Effector CD8-positive, alpha-beta T cell (primary cell): ENCODE data around the gene SLC35F4.

Experiments
- DNase-seq: peaks from one replicate; lab custom pipeline; 2025; lab: John Stamatoyannopoulos, UW

SLC35F4 gene

DNA sequence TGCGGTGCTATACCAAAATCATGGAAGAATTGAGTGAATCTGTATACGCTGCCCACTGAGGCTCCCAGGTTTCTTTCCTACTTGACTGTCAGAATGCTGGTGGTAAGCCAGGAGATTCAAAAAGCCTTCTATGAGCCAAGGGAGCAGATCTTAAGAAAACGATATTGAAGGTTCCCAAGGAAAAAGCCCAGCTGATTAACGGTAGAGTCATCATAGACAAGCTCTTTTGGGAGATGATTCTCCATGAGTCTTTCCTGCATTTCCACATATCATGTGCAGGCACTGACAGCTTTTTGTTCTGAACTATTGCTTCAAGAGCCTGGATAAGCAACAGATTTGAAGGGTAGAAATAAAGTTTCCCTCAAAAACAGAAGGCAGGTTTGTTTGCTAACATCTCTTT lies 17.5 kb downstream of the SLC35F4 start:
- no peak for DNase-seq

DNA sequence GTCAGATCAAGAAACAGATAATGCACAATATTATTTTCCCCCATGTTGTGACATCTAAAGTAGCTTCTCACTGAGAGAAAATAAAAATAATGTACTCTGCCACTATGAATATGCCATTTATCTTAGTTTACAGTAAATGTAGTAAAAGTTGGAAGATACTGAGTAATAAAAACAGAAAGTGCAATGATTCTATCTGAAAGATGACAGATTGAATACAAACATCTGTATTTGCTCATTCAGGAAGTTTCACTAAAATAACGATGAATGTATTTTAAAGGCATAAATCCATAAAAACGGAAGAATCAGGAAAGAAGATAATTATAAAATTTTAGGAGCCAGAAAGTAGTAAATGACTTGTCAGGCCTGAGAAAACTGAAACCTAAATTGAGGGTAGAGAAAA lies 18.2 kb downstream of the SLC35F4 start:
- DNase-seq, result no peak

DNA sequence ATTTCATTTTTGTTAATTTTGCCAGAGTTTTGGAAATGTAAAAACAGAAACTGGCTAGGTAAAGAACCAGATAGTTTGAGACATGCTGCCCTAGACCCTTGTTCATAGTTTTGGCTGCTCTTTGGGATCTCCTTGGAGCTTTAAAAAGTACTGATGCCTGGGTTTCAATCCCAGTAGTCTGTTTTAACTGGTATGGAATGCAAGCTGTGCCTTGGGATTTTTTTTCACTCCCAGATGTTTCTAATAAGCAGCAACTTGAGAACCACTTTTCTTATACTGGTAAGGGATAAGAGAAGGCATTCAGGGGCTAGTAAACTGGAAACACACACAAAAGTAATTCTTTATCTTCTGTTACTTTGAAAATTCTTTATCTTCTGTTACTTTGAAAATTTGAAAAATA lies 18.8 kb downstream of the SLC35F4 start:
- DNase-seq, result no peak

DNA sequence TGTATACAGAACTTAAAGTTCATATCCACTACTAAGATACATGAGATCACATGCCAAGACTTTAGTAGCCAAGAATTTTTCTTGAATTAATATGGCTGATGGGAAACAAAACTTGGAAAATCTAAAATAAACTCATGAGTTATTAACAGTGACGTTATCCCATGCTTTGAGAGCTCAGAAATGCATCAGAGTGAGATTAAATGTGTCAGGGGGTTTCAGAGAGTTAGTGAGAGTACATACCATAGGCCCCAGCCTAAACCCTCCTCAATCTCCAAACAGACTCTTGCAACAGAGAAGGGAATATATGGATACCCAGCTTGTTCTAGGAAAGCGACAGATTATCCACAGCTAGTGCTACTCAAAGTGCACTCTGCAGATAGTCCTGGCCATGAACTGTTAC lies 19.3 kb downstream of the SLC35F4 start:
- no peak for DNase-seq

DNA sequence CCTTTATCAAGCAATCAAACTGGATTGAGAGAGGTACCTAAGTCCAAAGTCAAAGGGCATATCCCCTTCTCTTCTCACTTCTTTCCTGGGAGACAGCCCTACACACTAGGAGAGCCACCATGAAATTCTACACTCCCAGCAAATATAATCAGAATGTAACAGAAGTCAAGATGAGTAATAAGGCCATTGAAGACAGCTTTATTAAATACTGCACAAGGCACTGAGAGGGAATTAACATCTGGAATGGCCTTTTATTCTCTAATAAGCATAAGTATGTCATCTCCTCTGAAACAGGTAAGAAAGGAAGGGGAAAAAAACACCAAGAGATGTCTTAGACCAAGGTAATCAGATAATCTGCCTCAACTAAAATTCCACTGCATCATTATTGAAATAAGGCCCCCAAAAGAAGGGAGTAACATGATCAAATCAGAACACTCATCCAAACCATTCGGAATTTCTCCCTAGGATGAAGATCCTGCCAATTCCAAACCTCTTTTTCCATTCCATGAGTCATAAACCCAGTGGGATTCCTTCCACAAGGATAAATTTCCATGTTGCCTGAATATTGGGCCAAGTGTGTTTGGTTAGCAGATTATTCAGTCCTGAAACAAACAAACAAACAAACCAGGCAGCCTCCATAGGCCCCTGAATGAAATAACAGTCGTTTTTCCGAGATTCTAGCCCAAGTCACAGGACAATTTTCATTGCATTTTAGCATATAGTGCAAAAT lies 19.9 kb downstream of the SLC35F4 start:
- no peak for DNase-seq

- no peak for DNase-seq
Measured at GRCh38 chr14:57845316-57845715, 20.6 kb downstream of the SLC35F4 start.

- no peak for DNase-seq
Measured at GRCh38 chr14:57837267-57837666, 28.6 kb downstream of the SLC35F4 start.

DNA sequence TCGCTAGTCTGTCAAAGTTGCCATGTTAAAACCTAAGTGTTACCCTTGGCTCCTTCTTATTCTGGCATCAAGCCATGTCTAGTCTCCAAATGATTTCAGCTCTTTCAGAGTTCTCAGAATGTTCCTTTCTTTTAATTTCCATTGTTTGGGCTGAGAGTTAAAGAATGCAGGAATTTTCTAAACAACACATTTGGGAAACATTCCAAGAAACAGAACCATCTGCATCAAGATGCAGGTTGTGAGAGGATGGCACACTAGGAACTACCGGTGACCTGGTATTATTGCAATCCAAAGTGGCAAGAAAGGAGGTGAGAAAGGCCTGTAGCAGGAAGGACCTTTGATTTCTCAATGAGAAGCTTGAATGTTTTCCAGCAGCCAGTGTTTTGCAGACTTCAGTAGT lies 30.1 kb downstream of the SLC35F4 start:
- no peak for DNase-seq

DNA sequence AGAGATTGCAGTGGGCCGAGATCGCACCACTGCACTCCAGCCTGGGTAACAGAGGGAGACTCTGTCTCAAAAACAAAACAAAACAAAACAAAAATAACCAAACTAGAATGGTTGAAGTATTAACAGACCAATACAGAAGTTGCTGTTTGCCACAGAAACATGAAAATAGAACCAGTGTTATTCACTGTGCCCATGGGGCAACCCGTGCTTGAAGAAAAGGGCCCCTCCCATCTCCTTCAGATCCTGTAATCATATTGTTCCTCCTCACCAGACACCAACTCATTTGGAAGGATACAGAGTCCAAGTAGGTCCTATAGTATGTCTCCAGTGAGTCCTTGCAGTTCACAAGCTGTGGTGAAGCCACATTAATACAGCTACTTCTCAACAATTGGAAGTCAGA lies 30.9 kb downstream of the SLC35F4 start:
- DNase-seq, result no peak

GRCh38 chr14:57834001-57834598 lies 31.8 kb downstream of the SLC35F4 start:
- DNase-seq, result no peak

DNA sequence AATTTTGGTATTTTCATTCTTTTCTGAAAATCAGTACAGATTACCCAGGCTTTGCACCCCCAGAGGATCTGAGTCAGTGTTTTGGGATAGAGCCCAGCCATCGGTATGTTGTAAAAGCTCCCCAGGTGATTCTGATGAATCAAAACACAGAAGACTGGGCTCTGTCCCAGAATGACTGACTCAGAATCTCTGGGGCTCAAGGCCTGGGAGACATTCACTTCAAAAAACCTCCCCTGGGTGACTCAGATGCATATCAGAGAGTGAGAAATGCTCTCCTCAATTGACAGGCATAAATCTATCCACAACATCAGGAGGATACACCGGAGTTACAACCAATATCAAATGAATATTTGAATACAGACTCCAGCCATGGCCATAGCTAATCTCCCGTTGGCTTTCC lies 32.6 kb downstream of the SLC35F4 start:
- no peak for DNase-seq

DNA sequence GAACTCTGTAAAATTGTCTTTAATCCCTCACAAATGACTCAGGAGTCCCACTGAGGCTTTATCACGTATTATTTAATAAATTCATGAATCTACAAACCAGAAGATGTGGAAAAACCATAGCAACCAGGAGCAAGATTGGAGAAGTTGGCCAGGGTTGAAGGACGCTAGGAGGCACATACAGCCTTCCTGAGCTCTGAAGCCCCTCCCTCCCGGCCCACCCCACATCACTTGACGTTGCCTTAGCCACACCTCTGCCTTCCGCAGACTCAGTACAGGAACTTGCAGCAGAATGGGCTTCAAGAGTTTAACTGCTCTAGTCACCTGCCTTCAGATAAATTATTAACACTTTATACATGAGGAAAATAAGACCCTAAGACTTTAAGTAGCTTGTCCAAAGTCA lies 33.9 kb downstream of the SLC35F4 start:
- DNase-seq, result no peak

DNA sequence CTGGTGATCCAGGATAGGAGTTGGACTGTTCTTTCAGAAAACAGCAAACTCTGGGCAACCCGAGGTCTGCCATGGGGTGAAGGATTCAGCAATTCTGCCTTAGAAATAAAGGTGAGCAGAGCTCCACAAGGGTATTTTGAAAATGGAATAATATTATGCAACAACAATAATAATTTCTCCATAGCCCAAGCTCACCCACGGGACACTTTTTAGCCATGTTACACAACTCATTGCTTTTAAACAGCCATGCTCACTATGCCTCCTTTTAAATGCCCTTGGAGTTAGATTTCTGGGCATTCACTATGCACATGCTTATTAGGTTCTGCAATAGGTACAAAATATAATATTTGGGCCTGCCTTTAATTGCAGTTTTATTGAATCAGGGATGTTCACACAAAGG lies 37.2 kb downstream of the SLC35F4 start:
- DNase-seq, result no peak

DNA sequence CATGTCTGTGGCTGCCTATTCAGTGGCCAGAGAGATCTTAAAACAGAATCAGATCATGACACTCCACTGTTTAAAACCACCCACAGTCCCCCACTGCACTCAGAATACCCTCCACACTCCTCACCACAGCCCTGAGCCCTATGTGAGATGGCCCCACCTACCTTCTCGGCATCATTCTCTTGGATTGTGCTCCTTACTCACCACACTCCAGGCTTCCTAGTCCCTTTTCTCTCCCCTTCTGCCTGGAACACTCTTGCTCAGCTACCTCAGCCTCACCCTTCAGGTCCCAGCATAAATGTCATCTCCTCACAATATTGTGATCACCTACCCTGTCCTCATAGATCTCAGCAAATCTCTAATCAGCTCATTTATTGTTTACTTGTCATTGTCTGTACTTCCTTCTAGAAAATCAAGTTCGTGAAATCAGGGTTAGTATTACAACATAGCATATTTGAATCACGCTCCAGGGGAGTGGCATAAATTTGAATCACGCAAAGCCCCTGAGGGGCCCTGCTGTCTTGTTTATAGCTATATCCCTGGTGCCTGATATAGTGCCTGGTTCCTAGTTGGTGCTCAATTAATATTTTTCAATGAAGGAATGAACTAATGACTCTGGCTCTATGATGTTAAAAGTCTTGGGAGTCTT lies 42.8 kb downstream of the SLC35F4 start:
- no peak for DNase-seq

- DNase-seq, result no peak
Measured at GRCh38 chr14:57822081-57822480, 43.8 kb downstream of the SLC35F4 start.

DNA sequence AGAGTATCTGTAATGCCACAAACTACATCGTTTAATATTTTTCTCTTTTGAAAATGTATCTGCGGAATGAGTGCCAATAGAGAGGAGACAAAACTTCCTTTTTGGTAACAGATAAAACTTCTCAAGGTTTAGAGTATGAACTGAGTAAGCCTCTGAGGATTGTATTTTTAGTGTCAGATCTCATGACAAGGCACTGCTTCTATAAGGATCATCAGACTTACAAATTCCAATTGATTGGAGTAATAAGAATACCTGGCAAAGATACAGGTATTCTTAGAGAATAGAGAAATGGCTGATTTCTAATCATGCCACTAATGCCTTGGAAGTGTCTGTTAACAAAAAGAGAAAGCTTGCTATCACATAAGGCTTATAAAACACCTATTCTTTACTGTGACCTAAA lies 45.3 kb downstream of the SLC35F4 start:
- no peak for DNase-seq

GRCh38 chr14:57818511-57818910 lies 47.4 kb downstream of the SLC35F4 start:
- DNase-seq, result no peak

DNA sequence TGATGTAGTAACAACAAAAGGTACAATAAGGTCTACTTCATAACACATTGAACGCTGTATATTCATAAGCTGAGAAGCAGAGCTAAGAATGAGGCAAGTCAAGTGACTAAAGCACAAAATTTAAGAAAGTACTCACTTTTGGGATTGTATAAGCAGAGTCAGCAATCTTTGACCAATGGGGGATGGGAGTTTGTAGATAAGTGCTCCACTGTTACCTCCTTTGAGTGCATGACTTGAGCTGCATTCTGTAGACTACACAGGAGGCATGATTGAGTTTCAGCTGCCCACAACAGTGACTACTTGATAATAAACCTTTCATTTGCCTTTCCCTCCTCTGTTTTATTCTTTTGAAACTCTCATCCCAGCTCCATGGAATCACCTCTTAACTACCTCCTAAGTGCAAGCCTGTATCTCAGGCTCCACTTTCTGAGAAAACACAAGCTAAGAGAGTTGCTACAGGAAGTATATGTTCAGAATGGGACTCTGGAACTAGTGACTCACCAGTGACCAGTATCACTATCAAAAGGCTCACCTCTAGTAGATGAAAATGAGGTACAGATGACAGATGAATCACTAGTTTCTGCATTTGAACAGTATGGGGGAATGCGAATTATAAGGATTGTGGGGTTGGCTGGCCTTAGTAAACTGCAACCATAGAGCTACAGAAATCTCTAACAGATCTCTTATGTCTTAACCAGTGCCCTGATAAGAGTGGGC lies 49.2 kb downstream of the SLC35F4 start:
- DNase-seq, result no peak

DNA sequence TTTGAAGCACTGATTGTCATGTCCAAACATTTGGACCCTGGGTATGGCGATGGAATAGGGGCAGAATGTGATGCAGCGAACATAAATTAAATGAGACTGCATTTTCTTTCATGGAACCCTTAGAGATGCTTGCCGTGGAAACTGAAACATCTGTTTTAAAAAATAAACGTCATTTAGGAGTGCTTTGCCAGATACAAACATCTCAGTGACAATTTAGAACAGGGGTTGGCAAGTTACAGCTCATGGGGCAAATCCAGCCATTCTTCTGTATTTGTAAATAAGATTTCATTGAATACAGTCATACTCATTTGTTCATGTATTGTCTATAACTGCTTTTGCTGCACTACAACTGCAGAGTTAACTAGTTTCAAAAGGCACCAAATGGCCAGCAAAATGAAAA lies 51.2 kb downstream of the SLC35F4 start:
- DNase-seq, result no peak

- DNase-seq, result no peak
Measured at GRCh38 chr14:57812741-57813140, 53.2 kb downstream of the SLC35F4 start.

DNA sequence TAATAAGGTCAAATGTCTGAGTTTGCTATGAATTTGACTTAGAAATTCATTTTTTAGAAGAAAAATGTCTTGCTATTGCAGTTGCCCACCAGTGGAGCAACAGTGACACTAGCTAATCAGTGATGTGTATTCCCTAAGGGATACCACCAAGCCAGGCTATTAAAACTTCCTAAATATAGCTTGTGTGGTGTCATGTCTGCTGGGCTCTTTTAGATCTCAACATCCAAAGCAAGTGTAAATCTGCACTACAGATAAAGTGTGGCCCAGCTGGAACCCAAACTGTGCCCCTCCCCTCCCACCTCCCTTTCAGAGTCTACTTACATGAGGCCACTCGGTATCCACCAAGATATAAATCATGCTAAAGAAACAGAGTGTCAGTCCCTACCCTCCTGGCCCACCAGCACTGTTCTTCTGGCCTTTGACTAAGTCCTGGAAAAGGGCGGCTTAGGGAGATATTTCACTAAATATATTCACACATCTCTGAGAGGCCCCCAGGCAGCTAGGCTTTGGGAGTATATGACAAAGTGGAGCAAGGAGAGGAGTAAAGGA lies 53.8 kb downstream of the SLC35F4 start:
- no peak for DNase-seq

DNA sequence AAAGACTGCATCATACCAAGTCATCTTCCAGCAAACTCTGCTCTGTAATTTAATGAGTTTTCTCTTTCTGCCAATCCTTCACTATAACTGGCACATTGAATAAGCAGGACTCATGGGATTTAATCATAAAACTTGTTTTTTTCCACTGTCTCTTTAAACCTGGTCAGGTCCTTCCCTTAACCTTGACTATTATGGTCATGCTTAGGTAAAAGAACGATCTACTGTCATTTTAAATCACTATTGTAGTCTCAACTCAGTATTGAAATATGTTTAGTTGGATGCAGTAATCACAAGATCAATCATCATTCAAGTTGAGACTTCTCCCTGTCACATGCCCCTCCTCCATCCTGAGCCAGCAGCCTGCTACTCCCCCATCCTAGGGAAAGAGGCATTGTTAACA lies 56.1 kb downstream of the SLC35F4 start:
- DNase-seq, result no peak

- no peak for DNase-seq
Measured at GRCh38 chr14:57797160-57797559, 68.7 kb downstream of the SLC35F4 start.
